ENCODE measurements around the gene EML3. TPM values are rescaled to one million over a fixed set of nuclear protein-coding genes. Genes with fewer than 3 reads are reported as not detected.
A peak's percentile ranks its signal among the peaks of the same experiment; 100 is the strongest.

Gene EML3, protein sequence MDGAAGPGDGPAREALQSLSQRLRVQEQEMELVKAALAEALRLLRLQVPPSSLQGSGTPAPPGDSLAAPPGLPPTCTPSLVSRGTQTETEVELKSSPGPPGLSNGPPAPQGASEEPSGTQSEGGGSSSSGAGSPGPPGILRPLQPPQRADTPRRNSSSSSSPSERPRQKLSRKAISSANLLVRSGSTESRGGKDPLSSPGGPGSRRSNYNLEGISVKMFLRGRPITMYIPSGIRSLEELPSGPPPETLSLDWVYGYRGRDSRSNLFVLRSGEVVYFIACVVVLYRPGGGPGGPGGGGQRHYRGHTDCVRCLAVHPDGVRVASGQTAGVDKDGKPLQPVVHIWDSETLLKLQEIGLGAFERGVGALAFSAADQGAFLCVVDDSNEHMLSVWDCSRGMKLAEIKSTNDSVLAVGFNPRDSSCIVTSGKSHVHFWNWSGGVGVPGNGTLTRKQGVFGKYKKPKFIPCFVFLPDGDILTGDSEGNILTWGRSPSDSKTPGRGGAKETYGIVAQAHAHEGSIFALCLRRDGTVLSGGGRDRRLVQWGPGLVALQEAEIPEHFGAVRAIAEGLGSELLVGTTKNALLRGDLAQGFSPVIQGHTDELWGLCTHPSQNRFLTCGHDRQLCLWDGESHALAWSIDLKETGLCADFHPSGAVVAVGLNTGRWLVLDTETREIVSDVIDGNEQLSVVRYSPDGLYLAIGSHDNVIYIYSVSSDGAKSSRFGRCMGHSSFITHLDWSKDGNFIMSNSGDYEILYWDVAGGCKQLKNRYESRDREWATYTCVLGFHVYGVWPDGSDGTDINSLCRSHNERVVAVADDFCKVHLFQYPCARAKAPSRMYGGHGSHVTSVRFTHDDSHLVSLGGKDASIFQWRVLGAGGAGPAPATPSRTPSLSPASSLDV
- 10 to 100 TPM; 39.3 to 57.8 TPM for total RNA-seq
- 29.3 TPM for polyA plus RNA-seq (ENCODE audit: insufficient read depth, low read depth, low replicate concordance)
- long read RNA-seq, donor 1, partial matches to known transcripts = 0 of 3 reads
- long read RNA-seq, donor 1, other reads (novel, unspliced or antisense) = 0 of 3 reads
- long read RNA-seq, donor 2 = 0 reads

DNA sequence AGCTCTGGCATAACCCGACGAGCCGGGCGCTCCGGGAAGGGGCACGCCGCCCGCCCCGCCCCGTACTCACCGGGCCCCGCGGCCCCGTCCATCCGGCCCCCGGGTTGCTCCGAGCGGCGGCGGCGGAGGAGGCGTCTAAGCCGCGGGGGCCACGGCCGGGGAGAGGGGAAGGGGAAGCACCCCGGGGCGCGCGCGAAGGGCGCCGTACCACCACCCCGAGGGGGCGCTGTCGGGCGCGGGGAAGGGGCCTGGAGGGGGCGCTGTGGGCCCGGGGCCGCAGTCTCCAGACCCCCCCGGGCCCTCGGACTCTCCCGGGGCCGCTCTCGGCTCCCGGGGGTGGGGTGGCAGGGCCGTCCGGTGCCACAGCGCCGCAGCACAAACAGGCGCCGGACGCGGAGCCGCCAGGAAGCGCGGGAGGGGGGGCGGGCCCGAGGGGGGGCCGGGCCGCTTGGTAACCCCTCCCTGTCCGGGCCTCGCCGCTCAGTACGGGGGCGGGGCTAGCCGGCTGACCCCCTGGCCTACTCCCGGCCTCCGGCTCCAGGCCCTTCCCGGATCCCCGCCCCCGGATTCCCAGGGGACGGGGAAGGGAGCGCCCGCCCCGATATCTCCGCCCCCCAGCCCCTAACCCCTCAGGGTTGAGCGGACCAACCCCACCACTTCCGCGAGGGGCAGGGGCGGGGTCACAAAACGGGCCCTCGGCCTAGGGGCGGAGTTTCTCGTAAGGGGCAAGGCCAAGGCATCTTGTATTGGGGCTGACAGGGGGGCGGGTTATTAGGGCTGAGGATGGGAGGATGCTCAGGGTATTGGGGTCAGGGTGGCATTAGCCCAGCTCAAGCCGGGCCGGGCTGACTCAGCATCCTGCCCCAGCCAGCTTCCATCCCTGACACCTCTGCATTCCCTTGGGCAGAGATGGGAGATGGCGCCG lies at the start of gene EML3, which contains the start of gene ROM1:
Gene EML3 (minus strand): TSS at position 410 of the 925 bp plus-strand sequence. CDS start 318 bp downstream, at position 92.
Gene ROM1 (plus strand): TSS at position 892 of the 925 bp plus-strand sequence. CDS start 25 bp downstream, at position 917.
- Histone ChIP-seq H3K4me3 (peak within 1 kb of the TSS; percentile 75 to 88), H3K27ac (peak within 1 kb of the TSS; percentile 85 to 94), H3K9me3 (no peaks in the 10 kb centered on the region), H3K4me1 (peaks cover 24% of the 10 kb centered on the region), H3K27me3 (no peaks in the 10 kb centered on the region), H3K36me3 (ENCODE audit: low read depth, missing control alignments) (no peaks in the 10 kb centered on the region)
- intact Hi-C loops (cut with DNase I; ENCODE audit: low total_unique reads) = no loop called here
- DNase-seq = peak; percentile 87
- TF ChIP-seq, protein P1, sequence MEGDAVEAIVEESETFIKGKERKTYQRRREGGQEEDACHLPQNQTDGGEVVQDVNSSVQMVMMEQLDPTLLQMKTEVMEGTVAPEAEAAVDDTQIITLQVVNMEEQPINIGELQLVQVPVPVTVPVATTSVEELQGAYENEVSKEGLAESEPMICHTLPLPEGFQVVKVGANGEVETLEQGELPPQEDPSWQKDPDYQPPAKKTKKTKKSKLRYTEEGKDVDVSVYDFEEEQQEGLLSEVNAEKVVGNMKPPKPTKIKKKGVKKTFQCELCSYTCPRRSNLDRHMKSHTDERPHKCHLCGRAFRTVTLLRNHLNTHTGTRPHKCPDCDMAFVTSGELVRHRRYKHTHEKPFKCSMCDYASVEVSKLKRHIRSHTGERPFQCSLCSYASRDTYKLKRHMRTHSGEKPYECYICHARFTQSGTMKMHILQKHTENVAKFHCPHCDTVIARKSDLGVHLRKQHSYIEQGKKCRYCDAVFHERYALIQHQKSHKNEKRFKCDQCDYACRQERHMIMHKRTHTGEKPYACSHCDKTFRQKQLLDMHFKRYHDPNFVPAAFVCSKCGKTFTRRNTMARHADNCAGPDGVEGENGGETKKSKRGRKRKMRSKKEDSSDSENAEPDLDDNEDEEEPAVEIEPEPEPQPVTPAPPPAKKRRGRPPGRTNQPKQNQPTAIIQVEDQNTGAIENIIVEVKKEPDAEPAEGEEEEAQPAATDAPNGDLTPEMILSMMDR (IDR thresholded peaks at IDR 0.05) = peak; percentile 84 to 96 (median 86)
- no peak for TF ChIP-seq POLR2A (IDR thresholded peaks at IDR 0.05)
- 0 to 4% methylated on average over 16 to 60 of the region's 91 CpGs for WGBS, 2 donors

DNA sequence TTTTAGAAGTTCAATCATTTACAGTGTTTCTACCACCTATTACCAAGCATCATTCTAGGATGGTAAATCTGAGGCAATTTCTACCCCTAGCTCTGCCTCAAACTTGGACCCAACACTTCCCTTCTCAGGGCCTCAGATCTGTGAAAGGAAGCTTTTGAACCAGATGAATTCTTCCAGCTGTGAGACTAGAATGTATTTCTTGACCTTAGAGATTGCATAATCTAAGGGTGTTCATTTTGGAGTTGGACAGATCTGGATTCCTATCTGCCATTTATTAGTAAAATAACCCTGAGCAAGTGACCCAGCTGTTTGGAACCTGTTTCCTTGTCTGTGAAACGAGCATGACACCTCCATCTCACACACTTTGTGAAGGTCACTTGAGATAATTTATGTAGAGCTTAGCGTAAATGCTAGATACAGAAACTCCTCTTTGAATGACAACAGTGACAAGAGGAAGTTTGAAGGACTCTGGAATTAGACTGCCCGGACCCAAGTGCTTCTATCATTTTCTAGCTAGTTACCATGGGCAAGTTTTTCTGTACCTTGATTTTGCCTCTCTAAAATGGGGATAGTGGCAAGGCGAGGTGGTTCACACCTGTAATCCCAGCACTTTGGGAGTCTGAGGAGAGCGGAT lies 44.3 kb upstream of the EML3 start:
- Histone ChIP-seq H3K9me3 (no peaks in the 10 kb centered on the region), H3K4me3 (no peak overlapping the region), H3K27ac (no peak overlapping the region), H3K36me3 (ENCODE audit: low read depth, missing control alignments) (no peaks in the 10 kb centered on the region), H3K4me1 (peaks cover 6% of the 10 kb centered on the region), H3K27me3 (no peaks in the 10 kb centered on the region)
- intact Hi-C loops (cut with DNase I; ENCODE audit: low total_unique reads) = no loop called here
- WGBS, 2 donors = 52 to 63% methylated on average over 5 of the region's 5 CpGs
- TF ChIP-seq, protein P1 (IDR thresholded peaks at IDR 0.05) = no peak
- TF ChIP-seq POLR2A (IDR thresholded peaks at IDR 0.05) = no peak
- DNase-seq = no peak

DNA sequence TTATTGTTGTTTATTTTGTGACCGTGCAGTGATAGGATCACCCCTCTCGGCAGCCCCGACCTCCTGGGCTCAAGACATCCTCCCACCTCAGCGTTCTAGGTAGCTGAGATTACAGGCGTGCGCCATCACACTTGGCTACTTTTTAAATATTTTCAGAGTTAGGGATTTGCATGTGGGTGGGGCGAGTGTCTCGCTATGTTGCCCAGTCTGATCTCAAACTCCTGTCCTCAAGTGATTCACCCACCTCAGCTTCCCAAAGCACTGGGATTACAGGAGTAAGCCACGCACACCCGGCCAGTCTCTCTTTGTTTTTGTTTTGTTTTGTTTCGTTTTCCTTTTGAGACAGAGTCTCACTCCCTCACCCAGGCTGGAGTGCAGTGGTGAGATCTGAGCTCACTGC lies 41.7 kb upstream of the EML3 start:
- Histone ChIP-seq H3K27me3 (no peaks in the 10 kb centered on the region), H3K4me1 (peaks cover 12% of the 10 kb centered on the region), H3K36me3 (ENCODE audit: low read depth, missing control alignments) (no peaks in the 10 kb centered on the region), H3K27ac (no peak overlapping the region), H3K4me3 (no peak overlapping the region), H3K9me3 (no peaks in the 10 kb centered on the region)
- WGBS, 2 donors = 65 to 70% methylated on average over 11 of the region's 11 CpGs
- DNase-seq = no peak
- intact Hi-C loops (cut with DNase I; ENCODE audit: low total_unique reads) = no loop called here
- TF ChIP-seq, protein P1 (IDR thresholded peaks at IDR 0.05) = no peak
- no peak for TF ChIP-seq POLR2A (IDR thresholded peaks at IDR 0.05)

Data from testis (tissue), 5 donors.